DND-41 (cell line): ENCODE results near the gene AMPD3.

Source experiments
- EZH2 ChIP-seq: IDR thresholded peaks from 3 replicates; pipeline ENCODE4 v1.6.1; 2012; ENCODE audit warnings: borderline replicate concordance, low read depth, mild to moderate bottlenecking, moderate library complexity, low read length, inconsistent platforms; ENCODE audit not compliant: severe bottlenecking
- TF ChIP-seq, protein P1 (sequence below): IDR thresholded peaks from 2 replicates; pipeline ENCODE4 v1.5.1; 2012; ENCODE audit warnings: borderline replicate concordance, low read length, moderate library complexity, mild to moderate bottlenecking; ENCODE audit not compliant: poor library complexity, severe bottlenecking; ENCODE audit errors: extremely low read depth

DNA sequence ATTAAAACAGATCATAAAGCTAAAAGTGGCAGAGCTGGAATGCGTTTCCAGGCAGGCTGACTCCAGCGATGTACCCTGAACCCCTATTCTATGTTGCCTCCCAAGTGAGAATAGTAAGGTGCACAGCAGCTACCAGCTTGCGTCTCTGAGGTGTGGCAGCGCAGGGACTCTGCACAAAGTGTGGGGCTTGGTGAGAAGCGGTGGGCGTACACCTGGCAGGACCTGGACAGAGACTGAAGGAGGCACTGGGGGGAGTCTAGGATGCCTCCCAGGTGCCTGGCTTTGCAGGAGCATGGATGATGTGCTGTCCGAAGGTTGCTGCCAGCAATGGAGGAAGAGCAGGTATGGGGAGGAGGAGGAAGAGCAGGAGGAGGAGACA, 42.9 kb downstream of the AMPD3 start:
- TF ChIP-seq, protein P1, sequence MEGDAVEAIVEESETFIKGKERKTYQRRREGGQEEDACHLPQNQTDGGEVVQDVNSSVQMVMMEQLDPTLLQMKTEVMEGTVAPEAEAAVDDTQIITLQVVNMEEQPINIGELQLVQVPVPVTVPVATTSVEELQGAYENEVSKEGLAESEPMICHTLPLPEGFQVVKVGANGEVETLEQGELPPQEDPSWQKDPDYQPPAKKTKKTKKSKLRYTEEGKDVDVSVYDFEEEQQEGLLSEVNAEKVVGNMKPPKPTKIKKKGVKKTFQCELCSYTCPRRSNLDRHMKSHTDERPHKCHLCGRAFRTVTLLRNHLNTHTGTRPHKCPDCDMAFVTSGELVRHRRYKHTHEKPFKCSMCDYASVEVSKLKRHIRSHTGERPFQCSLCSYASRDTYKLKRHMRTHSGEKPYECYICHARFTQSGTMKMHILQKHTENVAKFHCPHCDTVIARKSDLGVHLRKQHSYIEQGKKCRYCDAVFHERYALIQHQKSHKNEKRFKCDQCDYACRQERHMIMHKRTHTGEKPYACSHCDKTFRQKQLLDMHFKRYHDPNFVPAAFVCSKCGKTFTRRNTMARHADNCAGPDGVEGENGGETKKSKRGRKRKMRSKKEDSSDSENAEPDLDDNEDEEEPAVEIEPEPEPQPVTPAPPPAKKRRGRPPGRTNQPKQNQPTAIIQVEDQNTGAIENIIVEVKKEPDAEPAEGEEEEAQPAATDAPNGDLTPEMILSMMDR: no peak
- TF ChIP-seq EZH2: no peak
